Vagina (tissue), 2 donors: ENCODE data around the gene OR14A16.

Source experiments
- POLR2A ChIP-seq, 2 donors: fragments of 450-650 bp; IDR thresholded peaks; one replicate each; pipeline ENCODE4 v1.6.1; 2017; ENCODE audit warnings: antibody characterized with exemption in 2 of 2, mild to moderate bottlenecking in 2 of 2, moderate library complexity in 2 of 2
- POLR2AphosphoS5 ChIP-seq, 2 donors: sonication (generic); formaldehyde crosslinking; IDR thresholded peaks; one replicate each; pipeline ENCODE4 v1.9.0; 2017; ENCODE audit warnings: antibody characterized with exemption in 2 of 2, mild to moderate bottlenecking in 2 of 2, low read depth in 1 of 2; ENCODE audit not compliant: insufficient read depth in 1 of 2
- TF ChIP-seq, protein P1 (sequence below), 3 experiments: fragments of 450-650 bp in 2 of 3; fragments of 200-600 bp in 1 of 3; sonication (generic) in 1 of 3; IDR thresholded peaks; one replicate each; pipeline ENCODE4 v1.5.1; 2017 to 2019; ENCODE audit warnings: antibody characterized with exemption in 3 of 3, mild to moderate bottlenecking in 2 of 3, moderate library complexity in 2 of 3

DNA sequence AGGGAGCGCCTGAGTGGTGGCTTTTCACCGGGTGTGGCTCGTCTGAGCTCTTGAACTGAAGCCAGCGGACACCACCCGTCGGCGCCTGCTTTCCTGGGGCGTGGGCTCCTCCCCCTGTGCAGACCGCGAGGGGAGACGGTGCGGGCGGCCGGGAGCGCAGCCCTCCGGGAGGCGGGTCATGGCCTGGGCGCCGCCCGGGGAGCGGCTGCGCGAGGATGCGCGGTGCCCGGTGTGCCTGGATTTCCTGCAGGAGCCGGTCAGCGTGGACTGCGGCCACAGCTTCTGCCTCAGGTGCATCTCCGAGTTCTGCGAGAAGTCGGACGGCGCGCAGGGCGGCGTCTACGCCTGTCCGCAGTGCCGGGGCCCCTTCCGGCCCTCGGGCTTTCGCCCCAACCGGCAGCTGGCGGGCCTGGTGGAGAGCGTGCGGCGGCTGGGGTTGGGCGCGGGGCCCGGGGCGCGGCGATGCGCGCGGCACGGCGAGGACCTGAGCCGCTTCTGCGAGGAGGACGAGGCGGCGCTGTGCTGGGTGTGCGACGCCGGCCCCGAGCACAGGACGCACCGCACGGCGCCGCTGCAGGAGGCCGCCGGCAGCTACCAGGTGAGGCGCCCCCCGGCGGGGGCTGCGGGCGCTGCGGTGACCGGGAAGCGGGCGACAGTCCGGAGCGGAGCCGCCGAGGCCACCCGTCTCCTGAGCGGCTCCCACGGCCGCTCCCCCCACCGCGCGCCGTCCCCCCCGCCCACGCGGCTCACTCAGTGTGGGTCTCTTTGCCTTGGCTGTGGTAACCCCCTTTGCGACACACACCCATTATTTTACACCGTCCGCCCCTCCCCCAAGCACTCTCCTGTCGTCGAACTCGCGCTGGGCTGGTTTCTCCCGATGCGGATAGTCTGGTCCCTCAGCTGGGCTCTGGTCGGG lies 33.4 kb upstream of the OR14A16 start, which contains the start of gene TRIM58:
- TF ChIP-seq, protein P1, sequence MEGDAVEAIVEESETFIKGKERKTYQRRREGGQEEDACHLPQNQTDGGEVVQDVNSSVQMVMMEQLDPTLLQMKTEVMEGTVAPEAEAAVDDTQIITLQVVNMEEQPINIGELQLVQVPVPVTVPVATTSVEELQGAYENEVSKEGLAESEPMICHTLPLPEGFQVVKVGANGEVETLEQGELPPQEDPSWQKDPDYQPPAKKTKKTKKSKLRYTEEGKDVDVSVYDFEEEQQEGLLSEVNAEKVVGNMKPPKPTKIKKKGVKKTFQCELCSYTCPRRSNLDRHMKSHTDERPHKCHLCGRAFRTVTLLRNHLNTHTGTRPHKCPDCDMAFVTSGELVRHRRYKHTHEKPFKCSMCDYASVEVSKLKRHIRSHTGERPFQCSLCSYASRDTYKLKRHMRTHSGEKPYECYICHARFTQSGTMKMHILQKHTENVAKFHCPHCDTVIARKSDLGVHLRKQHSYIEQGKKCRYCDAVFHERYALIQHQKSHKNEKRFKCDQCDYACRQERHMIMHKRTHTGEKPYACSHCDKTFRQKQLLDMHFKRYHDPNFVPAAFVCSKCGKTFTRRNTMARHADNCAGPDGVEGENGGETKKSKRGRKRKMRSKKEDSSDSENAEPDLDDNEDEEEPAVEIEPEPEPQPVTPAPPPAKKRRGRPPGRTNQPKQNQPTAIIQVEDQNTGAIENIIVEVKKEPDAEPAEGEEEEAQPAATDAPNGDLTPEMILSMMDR (IDR thresholded peaks at IDR 0.05): no peak
- TF ChIP-seq POLR2A (IDR thresholded peaks at IDR 0.05) (no peak), POLR2AphosphoS5 (IDR thresholded peaks at IDR 0.05; ENCODE audit: insufficient read depth in 1 of 2, low read depth in 1 of 2) (no peak)
